ENCODE data around the gene NOCT.
"Not testable (repeated sequence)": the region's sequence is repeated elsewhere in the genome, so short reads cannot be mapped to it uniquely, and the experiment has no call there.

Gene NOCT, protein sequence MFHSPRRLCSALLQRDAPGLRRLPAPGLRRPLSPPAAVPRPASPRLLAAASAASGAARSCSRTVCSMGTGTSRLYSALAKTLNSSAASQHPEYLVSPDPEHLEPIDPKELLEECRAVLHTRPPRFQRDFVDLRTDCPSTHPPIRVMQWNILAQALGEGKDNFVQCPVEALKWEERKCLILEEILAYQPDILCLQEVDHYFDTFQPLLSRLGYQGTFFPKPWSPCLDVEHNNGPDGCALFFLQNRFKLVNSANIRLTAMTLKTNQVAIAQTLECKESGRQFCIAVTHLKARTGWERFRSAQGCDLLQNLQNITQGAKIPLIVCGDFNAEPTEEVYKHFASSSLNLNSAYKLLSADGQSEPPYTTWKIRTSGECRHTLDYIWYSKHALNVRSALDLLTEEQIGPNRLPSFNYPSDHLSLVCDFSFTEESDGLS

DNA sequence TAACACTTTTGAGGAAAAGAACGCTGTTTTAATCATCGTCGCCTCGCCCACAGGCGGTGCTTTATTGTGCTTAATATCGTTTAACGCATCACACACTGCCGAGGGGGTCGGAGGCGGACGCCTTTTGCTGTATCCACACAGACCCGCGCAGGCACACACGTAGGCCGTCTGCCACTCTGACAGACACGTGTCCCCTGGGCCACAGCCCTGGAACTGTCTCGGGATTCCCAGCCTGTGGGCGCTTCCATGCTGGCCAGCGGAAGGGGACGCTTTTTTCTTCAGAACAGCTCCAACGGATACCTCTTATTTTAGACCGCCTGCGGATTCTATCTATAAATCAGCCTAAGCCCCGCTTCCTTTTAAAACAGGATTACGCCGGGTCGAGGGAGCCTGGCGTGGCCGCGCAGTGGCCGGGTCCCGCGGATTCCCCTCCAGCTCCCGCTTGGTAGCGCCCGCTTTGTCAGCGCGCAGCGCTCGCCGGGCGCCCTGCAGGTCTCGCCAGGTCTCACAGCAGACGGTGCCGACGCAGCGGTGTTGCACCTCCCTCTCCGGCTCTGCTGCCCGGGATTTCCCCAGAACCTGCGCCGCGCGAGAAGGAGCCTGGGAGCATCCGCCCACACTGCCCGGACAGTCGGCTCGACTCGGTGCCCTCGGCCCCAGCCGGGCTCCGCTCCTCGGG, at the start of gene NOCT:
Gene NOCT, plus strand, starts transcription at position 513 of the 679 bp plus-strand sequence. CDS start 201 bp downstream, outside the sequence.
- DNase-seq (ENCODE audit: low read depth in 2 of 2), result peak; percentile 85 to 87

DNA sequence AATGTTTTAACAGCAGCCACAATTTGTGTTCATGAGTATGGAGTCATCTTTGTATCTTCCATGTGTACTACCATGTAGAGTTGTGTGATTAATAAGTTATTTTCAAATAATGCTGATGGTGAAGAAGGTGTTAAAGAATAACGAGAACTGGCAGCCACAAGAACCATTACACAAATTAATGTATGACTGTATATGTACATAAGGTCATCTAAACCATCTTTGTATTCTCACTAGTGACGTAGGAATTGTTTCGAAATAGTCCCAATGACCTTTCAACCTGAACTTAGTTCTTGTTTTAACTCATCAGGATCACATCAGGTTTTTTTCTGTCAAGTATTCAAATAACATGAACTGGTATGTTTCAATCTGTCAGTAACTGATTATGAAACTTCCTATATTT, 48.3 kb upstream of the NOCT start:
- DNase-seq (ENCODE audit: low read depth in 2 of 2), result no peak

DNA sequence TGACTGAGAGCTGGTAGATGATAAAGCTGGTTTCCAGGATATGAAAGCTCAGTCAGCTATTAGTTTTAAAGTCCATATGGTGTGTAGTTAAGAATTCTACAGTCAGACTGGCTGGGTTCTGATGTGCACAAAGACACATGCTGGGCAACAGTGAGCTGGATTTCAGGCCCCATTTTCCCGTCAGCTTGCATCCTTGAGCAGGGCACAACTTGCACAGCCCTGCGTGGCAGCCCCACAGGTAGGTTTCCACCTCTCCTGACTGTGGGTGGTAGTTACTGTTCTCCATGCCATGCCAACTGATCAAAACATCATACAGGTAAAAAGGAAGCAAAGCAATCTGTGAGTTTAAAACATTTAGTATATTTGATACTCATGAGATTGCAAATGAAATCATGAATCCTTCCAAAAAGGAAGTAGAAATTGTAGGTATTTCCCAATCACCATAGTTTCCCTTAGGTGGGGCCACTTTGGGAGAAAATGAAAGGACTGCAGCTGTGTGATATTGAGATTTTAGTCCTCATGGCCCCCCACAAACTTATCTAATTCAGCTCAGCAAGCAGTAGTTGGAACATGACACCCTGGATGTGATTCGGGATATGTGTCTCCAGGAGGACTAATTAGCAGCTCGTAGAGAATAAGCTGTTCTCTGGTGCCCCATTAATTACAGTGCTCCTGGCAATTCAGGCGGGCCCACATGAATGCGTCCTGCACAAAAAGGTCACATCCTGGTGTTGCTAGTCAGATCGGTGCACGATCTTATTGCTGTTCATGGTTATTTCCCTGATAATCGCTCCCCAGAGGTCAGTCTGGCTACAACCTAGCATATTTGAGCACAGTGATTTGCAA, 42.4 kb upstream of the NOCT start:
- DNase-seq (ENCODE audit: low read depth in 2 of 2), result no peak

DNA sequence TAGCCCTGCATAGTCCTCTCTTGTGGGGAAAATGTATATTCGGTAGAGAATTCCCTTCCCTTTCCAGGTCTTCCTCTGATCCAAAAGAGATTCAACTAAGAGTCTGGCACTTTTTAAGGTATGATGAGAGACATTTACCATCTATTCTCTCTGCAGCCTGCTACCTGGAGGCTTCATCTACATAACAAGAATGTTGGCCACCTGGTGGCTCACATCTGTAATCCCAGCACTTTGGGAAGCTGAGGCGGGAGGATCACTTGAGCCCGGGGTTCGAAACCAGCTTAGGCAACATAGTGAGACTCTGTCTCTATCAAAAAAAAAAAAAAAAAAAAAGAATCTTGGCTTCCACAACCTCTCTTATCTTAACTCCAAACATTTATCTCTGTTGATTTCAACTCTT, 40.4 kb upstream of the NOCT start:
- DNase-seq (ENCODE audit: low read depth in 2 of 2), result no peak

DNA sequence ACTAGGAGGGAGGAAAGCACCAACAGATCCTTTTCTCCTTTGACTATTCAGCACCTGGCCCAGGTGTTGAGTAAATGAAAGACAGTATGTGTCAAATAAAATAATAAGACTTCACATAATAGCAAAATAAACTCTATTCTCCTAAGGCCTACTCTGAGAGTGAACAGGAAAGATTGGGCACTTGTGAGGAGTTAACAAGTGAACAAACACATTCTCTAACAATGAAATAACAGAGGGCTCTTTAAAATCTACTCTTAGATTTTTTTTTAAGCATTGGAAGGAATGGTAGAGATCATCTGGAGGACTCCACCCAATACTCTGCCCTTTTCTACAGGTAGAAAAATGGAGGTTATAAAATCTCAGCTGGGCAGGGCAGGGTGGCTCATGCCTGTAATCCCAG, 39.1 kb upstream of the NOCT start:
- DNase-seq (ENCODE audit: low read depth in 2 of 2), result no peak

DNA sequence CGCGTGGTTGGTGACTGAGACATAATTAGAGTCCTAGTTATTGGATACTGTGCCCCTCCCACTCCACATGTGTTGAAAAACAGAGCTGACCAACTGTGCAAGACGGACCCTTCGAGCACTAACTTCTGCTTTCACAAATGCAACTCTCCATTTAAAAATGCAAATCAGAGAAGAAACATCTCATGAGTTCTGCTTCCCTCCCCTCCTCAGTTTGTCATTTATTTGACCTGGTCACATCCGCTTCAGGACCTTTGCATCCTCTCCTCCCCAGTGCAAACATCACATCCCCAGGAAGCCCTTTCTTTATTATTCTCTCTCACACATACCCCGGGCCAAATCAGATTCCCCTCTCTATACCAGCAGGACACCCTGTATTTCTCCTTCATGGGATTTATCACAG, 38.1 kb upstream of the NOCT start:
- no peak for DNase-seq (ENCODE audit: low read depth in 2 of 2)

DNA sequence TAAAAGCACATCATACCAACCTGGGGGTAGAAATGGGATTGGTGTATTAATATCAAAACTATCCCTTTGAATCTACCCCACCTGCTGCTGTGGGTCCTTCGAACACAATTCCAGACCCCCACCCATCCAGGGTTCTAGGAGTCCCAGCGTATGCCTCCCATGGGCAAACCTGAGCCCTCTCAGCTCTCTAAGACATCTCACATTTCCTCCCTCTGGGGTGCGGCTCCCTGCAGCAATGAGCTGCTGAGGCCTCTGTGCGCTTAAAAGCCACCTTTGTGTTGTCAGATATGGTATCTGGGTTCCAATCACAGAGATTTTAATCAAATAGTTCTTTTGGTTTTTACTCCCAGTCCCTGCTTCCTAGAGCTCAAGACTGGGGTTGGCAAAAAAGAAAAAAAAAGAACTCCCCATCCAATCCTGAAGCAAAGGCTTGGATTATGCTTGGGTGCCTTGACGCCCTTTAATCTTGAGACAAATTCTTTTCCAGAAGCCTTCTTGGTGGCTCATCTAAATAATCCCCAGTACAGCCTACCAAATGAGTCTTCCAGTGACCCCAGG, 37.5 kb upstream of the NOCT start:
- DNase-seq (ENCODE audit: low read depth in 2 of 2), result no peak

DNA sequence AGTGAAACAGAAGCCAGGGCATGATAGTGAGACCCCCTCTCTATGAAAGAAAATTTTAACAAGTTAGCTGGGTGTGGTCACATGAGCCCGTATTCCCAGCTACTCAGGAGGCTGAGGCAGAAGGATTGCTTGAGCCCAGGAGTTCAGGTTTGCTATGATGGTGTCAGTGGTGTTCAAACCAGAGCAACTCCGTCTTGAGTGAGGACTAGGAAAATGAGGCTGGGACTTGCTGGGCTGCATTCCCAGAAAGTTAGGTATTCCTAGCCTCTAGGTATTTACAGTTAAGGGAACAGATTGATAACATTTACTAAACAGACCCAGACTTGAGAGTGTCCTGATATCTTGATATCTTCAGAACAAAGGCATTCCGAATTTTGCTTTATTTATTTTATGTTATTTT, 37.0 kb upstream of the NOCT start:
- no peak for DNase-seq (ENCODE audit: low read depth in 2 of 2)

DNA sequence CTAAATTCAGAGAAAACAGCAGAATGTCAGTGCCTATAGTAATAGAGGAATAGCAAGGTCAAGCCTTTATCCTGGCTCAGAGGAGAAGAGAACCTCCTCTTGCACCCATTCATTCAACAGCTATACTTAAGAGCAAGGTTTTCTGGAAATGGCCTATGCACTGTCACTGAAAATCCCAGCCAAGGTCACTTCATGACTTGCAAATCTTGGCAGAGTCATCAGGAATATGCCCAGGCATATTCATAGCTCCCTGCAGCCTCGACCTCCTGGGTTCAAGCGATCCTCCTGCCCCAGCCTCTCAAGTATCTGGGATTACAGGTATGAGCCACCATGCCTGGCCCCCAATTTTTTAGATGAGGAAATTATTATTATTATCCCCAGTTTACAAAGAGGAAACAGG, 35.8 kb upstream of the NOCT start:
- no peak for DNase-seq (ENCODE audit: low read depth in 2 of 2)

DNA sequence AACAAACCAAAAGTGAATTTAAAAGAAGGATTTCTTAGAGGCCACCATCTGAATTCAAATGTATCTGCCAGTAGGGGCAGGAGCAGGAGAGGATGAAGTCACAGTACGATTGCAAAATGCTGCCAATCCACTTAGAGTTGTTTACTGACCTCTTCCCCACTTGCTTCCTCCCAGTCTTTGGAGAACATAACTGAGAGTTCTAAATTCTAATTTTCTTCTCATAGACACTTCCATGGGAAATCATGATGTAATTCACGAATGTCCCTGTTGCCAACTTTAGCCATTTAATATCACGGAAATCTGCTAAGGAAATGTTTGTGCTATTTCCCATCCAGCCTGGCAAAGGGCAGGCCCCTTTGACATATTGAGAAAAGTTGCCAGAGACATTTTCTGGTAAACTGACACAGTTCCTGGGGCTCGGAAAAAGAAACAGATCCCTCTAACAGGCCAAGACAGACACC, 33.6 kb upstream of the NOCT start:
- no peak for DNase-seq (ENCODE audit: low read depth in 2 of 2)

DNA sequence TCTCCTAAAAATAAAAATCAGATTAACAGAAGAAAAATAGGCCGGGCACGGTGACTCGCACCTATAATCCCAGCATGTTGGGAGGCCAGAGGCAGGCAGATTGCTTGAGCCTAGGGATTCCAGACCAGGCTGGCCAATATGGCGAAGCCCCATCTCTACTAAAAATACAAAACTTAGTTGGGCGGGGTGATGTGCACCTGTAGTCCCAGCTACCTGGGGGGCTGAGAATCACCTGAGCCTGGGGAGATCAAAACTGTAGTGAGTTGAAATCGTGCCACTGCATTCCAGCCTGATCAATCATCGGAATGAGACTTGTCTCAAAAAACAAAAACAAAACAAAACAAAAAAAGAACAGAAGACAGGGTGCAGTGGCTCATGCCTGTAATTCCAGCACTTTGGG, 32.8 kb upstream of the NOCT start:
- DNase-seq (ENCODE audit: low read depth in 2 of 2), result no peak

DNA sequence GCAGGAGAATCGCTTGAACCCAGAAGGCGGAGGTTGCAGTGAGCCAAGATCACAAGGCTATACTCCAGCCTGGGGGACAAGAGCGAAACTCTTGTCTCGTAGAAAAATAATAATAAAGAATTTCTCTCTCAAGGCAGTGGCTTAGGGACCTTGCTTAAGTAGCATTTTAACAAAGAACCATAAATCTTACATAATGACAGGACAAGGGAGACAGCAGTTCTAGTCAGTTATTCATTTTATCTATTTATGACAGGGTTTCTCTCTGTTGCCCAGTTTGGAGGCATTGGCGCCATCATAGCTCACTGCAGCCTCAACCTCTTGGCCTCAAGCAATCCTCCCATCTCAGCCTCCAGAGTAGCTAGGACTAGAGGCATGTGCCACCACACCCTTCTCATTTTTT, 31.9 kb upstream of the NOCT start:
- DNase-seq (ENCODE audit: low read depth in 2 of 2), result no peak

DNA sequence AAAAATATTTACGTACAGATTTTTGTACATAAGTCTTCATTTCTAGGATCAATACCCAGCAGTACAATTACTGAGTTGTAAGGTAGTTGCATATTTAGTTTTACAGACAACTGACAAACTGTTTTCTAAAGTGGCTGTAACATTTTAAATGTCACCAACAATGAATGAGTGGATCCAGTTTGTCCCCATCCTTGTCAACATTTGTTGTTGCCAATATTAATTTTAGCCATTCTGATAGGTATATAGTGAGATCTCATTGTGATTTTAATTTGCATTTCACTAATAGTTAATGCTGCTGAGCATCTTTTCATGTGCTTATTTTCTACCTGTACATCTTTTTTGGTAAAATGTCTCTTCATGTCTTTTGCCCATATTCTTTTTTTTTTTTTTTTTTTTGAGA, 30.9 kb upstream of the NOCT start:
- DNase-seq (ENCODE audit: low read depth in 2 of 2), result no peak

DNA sequence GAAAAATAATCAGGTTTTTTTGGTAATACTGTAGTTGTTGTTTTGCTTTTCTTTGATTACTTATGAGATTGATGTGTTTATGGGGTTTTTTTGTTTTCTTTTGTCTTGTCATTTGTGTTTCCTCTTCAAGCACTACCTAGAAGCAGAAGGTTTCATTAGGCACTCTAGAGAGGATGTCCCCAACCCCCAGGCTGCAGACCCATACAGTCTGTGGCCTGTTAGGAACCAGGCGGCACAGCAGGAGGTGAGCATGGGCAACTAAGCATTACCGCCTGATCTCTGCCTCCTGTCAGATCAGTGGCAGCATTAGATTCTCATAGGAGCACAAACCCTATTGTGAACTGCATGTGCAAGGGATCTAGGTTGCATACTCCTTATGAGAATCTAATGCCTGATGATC, 22.9 kb upstream of the NOCT start:
- no peak for DNase-seq (ENCODE audit: low read depth in 2 of 2)

DNA sequence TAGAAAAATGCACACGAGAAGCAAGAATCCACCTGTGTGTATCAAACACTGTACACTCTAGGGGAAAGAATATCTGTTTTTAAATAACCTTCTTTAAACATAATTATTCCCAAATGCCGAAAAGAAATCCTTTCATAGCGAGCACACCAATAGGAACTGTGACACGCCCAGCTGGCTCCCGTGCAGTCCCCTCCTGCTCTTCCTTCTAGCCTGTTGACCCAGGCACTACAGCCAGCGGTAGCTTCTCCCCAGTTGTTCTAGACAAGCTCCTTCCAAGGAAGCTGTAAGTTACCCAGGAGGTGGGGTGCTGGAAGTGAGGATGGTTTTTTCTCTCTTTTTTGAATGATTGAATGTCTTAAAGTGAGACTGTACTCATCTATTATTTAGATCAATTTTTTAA, 19.5 kb upstream of the NOCT start:
- DNase-seq (ENCODE audit: low read depth in 2 of 2), result no peak

DNA sequence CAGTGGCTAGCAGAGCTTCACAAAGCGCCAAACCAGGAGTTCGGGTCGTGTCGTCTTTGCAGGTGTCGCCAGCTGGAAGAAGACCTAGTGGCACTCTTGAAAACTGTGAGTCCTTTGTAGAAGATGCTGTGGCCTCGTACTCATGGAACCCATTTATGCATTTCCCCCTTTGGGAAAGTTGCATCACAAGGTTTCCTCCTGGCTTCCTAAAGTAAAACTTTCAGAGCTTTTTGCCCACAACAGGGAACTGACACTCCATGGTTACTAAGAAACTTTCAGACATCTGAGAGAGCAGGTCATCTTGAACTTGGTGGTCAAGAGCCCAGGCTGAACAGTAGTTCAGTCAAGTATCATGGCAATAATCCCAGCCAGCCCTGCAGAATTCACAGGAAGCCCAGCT, 15.9 kb upstream of the NOCT start:
- DNase-seq (ENCODE audit: low read depth in 2 of 2), result no peak

DNA sequence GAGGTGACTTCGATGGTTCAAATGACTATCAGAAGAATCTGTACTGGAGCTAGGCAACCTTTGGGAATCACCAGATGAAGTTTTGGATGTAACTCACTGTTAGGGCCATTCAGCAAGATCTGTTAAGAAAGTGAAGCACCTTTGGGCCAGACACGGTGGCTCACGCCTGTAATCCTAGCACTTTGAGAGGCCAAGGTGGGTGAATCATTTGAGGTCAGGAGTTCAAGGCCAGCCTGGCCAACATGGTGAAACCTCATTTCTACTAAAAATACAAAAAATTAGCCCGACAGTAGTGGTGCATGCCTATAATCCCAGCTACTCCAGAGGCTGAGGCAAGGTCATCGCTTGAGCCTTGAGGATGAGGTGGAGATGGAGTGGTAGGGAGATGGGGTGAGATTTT, 15.4 kb upstream of the NOCT start:
- not testable (repeated sequence) for DNase-seq (ENCODE audit: low read depth in 2 of 2)

DNA sequence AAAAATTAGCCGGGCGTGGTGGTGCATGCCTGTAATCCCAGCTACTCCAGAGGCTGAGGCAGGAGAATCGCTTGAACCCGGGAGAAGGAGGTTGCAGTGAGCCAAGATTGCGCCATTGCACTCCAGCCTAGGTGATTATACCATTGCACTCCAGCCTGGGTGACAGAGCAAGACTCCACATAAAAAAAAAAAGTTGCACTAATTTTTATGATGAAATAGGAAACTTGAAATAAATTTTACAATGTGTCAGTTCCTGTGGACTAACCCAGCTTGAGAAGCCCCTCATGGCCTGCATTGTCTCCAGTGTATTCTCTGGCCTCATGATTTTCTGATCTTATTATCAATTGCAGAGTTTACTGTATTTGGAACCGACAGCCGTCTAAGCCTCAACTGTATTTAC, 14.2 kb upstream of the NOCT start:
- not testable (repeated sequence) for DNase-seq (ENCODE audit: low read depth in 2 of 2)

DNA sequence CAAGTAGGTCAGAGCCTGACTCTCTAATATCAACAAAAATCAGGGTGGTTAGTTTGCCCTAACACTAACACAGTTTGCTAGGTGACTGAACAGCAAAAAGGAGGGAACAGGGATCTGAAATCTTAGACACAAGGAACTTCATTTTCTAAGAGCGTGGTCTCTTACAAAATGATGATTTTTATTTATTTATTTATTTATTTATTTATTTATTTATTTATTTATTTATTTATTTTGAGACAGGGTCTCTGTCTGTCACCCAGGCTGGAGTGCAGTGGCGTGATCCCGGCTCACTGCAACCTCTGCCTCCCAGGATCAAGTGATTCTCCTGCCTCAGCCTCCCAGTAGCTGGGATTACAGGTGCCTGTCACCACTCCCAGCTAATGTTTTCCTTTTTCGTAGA, 11.9 kb upstream of the NOCT start:
- DNase-seq (ENCODE audit: low read depth in 2 of 2), result not testable (repeated sequence)

DNA sequence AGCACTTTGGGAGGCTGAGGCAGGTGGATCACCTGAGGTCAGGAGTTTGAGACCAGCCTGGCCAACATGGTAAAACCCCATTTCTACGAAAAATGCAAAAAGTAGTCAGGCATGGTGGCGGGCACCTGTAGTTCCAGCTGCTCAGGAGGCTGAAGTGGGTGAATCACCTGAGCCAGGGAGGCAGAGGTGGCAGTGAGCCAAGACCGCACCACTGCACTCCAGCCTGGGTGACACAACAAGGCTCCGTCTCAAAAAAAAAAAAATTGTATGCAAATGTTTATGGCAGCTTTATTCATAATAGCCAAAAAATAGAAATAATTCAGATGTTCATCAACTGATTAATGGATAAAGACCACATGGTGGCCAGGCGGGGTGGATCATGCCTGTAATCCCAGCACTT, 9.8 kb upstream of the NOCT start:
- no peak for DNase-seq (ENCODE audit: low read depth in 2 of 2)

DNA sequence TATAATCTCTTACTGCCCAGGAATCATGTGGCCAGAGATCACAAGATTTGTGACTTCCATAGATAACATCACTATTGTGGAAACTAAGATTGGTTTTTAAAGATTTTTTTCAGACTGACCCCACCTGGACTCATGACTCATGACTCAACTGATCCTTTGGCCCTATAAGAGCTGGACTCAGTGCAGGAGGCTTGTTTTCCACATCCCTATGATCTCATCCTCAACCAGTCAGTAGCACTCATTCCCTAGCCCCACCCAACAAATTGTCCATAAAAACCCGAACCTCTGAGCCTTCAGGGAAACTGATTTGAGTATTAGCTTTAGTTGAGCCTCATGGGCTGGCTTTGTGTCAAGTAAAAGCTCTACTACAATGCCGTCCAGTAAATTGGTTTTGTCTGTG, 7.9 kb upstream of the NOCT start:
- no peak for DNase-seq (ENCODE audit: low read depth in 2 of 2)

DNA sequence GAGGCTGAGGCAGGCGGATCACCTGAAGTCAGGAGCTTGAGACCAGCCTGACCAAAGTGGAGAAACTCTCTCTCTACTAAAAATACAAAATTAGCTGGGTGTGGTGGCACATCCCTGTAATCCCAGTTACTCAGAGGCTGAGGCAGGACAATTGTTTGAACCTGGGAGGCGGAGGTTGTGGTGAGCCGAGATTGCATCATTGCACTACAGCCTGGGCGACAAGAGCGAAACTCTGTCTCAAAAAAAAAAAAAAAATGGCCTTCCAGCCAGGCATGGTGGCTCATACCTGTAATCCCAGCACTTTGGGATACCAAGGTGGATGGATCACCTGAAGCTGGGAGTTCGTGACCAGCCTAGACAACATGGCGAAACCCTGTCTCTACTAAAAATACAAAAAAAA, 7.3 kb upstream of the NOCT start:
- not testable (repeated sequence) for DNase-seq (ENCODE audit: low read depth in 2 of 2)
